ENCODE results near the gene SOCS3.
A peak's percentile ranks its signal among the peaks of the same experiment; 100 is the strongest.
"Not testable (repeated sequence)": the region's sequence is repeated elsewhere in the genome, so short reads cannot be mapped to it uniquely, and the experiment has no call there.

The SOCS3 gene

GRCh38 chr17:78325076-78325687 is 34.7 kb downstream of the SOCS3 start:
- DNase-seq: no peak

DNA sequence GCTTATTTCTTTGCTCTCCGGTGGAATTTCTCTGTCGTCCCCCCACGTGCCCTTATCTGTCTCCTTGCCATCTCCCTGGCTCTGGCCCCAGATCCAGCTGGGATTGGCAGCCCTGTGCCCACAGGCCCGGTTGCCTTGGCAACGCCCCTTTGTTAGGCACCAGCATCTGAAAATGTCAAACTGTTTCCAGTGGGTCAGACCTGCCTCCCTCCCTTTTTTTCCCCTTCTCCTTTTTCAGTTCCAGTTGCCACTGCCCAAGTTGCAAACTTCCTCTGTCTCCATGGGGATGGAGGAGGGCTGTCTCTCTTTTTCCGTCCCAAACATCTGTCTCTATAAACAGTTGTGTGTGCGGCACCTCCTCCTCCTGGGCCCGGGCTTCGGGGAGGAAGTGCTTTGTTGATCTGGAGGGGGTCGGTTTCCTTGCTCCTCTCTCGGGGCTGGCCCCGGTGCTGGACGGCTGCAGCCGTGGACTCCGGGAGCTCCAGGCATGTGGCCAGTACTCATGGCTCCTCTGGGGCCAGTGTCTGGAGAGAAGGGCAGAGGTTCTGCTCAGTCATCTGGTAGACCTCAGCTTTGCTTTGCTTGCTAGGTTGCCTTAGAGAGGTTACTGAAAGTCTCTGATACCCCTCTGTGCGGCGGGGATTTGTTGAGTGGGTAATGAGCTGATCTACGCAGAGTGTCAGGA is 35.3 kb downstream of the SOCS3 start:
- no peak for DNase-seq

DNA sequence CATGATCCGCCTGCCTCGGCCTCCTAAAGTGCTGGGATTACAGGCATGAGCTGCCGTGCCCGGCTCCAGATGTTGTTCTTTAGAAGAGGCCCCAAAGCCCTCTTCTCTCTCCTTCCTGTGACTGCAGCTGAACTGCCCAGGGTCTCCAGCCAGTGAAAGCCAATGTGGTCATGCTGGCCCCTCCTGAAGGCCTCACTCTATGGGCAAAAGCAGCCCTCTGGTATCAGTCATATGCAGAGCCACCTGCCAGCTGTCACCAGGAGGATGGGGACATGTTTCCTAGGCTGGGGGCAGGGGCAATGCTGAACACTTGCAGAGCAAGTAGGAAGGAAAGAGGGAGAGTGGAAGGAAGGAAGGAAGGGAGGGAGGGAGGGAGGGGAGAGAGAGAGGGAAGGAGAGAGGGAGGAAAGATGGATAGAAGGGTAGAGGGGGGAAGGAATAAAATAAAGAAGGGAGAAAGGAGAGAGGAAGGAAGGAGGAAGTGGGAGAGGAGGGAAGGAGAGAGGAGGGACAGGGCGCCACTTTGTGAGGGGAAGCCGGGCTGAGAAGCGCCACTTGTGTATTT is 36.0 kb downstream of the SOCS3 start:
- no peak for DNase-seq

GRCh38 chr17:78322858-78323455 is 36.9 kb downstream of the SOCS3 start:
- no peak for DNase-seq

GRCh38 chr17:78322327-78322857 is 37.5 kb downstream of the SOCS3 start:
- no peak for DNase-seq

GRCh38 chr17:78318843-78319242 is 41.0 kb downstream of the SOCS3 start:
- DNase-seq: no peak

GRCh38 chr17:78318407-78318806 is 41.5 kb downstream of the SOCS3 start:
- no peak for DNase-seq

DNA sequence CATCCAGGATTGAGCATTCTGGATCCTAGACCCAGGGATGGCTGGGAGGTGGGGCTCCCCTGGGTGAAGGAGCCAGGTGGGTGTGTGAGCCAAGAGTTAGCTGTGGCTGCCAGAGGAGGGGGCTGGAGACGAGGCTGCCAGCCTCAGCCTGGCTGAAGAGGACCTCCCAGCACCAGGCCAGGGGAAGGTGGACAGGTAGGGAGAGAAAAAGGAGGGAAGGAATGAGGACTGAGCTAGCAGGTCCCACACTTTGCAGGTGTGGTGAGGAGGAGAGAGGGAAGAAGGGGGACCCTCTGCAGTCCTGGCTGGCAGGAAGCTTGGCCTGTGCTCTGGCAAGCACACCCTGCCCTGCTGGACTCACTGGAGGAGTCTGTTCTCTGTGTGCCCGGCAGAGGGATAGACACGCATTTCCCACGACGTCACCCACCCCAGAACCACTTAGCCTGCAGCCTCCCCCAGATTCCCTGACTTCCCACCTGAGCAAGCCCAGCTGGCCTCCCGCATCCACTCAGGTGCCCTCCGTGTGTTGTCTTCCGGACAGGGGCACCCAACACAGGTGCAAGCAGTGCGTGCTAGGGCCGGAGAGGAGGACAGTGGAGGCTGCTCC is 42.0 kb downstream of the SOCS3 start:
- DNase-seq: no peak

DNA sequence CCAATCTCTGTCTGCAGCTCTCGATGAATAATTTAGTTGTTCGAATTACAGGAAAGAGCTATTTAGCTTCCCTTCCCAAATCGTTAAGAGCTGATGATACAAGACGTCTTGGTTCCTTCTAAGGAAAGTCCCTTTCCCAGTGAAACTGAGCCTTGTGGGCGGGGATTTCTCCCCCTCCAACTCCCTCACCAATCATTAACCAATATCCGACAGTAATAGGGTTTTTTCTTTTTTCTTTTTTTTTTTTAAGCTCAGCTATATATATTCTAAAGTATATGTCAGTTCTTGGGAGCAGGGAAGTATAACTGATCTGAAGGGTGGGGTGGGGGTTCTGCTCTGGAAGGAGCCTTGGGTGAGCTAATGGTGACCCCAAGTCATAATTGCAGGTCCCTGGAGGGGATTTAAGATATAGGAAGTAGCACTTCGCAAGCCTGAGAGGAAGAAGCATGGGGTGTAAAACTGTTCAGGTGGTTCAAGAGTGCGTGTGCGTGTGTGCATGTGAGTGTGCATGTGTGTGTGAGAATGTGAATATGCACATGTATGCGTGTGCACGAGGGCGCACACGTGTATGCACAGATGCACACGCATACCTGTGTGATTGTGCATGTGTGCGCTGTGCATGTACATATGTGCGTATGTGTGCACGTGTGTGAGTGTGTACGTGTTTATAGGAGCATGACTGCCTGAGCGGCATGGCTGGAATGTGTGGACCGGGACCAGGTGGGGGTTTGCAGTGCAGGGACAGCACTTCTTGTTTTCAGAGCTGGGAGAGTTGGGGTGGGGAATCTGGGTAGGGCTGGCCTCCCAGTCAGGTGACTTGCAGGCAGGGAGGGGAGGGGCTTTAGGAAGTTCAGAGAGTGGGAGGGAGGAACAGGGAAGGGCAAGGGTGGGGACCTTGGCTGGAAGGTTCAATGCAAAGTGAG is 42.7 kb downstream of the SOCS3 start:
- no peak for DNase-seq

- no peak for DNase-seq
Observed at GRCh38 chr17:78316115-78316866, 43.6 kb downstream of the SOCS3 start.

- no peak for DNase-seq
Observed at GRCh38 chr17:78315355-78316114, 44.3 kb downstream of the SOCS3 start.

GRCh38 chr17:78314683-78315354 is 45.1 kb downstream of the SOCS3 start:
- no peak for DNase-seq

DNA sequence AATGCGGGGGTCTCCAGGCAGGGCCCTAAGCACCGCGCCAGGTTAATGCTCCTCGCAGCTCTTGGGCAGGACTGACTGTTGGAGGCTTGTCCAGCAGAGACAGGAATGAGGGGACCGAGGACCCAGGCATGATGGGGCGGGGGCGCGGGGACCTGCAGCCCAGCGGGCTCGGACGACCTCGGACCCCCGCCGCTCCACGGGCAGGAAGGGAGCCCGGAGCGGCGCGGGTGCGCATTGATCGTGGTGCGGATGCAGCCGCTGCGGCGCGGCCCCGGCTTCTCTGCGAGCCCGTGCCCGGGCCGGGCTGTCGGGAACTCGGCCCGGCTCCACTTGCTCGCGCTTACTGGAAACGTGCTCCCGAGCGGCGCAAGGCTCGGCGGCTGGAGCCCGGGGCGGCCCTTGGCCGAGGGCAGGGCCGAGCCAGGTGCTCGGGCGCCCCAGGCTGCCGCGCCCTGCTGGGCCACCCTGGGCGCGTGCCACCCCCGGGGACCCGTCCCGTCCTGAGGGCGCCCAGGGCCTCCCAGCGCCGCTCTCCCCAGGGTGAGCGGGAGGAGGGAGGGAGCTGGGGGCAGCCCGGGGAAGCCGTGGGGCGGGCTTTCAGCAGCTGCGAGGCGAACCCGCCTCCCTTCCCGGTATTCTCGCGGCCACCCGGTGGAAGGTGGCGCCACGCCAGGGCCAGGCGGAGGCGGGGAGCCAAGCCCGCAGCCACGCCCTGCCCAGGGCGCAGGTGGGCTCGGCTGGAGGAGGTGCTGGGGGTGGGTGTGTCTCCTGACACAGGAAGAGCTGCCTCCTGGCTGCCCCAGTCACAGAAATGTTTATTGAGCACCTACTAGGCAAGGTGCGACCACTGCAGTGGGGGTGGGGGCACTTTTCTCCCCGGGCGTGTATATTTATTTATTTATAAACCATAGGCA is 45.9 kb downstream of the SOCS3 start:
- DNase-seq: peak; percentile 45

DNA sequence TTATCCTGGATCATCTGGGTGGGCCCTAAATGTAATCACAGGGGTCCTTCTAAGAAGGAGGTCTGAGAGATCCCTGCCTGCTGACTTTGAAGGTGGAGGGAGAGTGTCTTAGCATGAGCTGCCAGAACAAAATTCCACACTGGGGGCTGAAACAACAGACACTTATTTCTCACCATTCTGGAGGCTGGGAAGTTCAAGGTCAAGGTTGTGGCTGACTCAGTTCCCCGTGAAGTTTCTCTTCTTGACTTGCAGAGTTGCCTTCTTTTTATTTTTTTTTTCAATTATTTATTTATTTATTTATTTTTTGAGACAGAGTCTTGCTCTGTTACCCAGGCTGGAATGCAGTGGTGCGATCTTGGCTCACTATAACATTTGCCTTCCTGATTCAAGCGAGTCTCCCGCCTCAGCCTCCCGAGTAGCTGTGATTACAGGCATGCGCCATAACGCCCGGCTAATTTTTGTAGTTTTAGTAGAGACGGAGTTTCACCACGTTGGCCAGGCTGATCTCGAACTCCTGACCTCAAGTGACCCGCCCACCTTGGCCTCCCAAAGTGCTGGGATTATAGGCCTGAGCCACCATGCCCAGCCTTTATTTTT is 50.1 kb downstream of the SOCS3 start:
- DNase-seq: not testable (repeated sequence)

DNA sequence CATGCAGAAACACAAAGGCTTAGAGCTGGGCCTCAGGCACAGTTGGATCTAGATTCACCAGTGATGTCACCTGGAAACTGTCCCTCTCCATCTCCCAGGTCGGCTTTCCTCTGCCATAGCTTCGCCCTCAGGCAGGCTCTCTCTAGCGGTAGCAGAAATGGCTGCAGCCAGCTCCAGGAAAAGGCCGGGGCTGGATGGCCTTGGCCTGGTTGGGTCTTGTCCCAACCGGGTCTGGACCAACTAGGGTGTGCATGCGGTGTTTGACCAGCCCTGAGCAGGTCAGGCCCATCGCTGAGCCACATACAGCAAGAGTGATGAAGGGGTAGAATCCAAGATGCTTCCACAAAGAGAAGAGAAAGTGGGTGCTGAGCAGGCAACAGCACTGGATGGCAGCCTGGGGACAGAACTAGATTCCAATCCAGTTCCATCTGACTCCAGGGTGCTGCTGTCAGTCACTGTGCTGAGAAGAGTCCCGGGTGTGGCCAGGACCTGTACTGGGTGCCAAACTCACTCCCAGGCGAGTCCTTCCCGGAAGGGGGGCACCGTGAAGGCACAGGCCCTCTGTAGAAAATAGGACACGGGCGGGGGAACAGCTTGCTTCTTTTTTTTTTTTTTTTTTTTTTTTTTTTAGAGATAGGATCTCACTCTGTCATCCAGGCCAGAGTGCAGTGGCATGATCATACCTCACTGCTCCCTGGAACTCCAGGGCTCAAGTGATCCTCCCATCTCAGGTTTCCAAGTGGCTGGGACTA is 51.8 kb downstream of the SOCS3 start:
- no peak for DNase-seq

GRCh38 chr17:78306913-78307312 is 53.0 kb downstream of the SOCS3 start:
- DNase-seq: no peak

Data from NCI-H1105 treated with DMSO at 0.1 percent for 48 hours (cell line).